HG03039 (cell line): Measurements from ENCODE around the gene CDAN1.

Source experiments
- ATAC-seq: cut with Tn5 transposase; IDR thresholded peaks from one replicate; pipeline ENCODE4 v1.9.1; 2021; ENCODE audit warnings: mild to moderate bottlenecking, moderate library complexity; ENCODE audit not compliant: unreplicated experiment

CDAN1 gene

DNA sequence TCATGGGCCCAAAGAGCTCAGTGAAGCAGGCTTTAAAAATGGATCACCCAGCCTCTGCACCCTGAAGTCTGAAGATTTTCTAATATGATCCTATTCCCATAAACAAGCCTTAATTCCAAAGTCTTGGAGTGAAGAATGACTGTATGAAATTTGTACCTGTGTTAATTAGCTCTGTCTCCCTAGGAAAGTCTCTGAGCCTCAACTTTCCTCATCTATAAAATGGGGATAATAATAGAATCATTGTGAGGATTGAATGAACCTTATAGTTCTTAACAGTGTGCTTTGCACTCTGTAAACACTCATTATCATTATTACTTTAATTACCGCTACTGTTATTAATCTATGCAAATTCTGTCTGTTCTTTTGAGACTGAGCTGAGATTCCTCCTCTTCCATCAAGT lies 61.9 kb downstream of the CDAN1 start:
- no peak for ATAC-seq

DNA sequence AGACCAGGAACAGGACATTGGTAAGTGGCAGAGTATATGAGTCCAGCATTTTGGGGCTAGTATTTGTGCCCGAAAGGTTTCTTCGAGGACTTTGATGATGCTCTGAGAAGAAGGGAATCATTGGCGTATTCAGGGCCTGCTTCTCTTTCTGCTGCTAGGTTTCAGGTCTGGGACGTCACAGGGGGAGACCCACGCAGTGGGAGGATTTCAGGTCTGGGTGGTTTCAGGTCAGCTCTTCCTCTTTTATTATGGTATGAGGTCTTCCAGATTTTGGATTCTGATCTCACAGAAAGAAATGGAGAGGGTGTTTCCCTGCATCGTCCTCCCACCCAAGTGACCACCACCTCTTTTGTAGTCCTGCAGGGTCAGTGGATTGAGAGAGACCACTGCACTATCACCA lies 62.5 kb downstream of the CDAN1 start:
- no peak for ATAC-seq
